ENCODE data around the gene EXOC4. TPM values are rescaled to one million over a fixed set of nuclear protein-coding genes. Genes with fewer than 3 reads are reported as not detected.

EXOC4 gene
- total and polyA plus RNA-seq, 2 of the 8 experiments (the other 6 are each of a cell fraction or from before 2014, with no cell fraction given), result 27.0 to 67.3 TPM

DNA sequence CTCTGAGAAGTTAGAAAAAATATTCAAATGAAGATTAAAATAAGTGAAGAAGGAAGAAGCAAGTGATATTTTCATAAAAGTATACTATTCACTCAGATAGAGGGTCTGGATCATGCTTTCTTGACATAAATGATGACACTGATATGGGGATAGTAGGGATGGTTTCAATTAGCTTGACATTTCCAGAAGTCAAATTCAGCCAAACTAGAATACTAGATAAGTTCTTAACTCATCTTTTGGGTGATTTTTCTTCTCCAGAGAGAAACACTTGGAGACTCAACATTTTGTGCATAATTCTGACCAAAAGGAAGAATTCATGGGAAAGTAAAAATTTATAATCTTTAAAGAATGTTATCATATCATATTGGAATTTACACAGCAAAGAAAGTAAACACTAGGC, 722.3 kb downstream of the EXOC4 start:
- POLR2A ChIA-PET (ENCODE audit: partially characterized antibody), result no interaction called here
- Histone ChIP-seq H3K4me3 (ENCODE audit: extremely low read depth in 1 of 4, insufficient read depth in 2 of 4, low read depth in 3 of 4, low read length in 4 of 4) (no peak overlapping the region), H3K27ac (ENCODE audit: low read depth, low read length) (no peak overlapping the region), H3K79me2 (ENCODE audit: control insufficient read depth in 1 of 2, insufficient read depth in 2 of 2, low read length in 2 of 2) (no peaks in the 10 kb centered on the region), H3K9me3 (ENCODE audit: insufficient read depth in 2 of 2, low read depth in 1 of 2, low read length in 1 of 2) (no peaks in the 10 kb centered on the region), H2AK5ac (ENCODE audit: low read depth, low read length) (no peak overlapping the region), H4K91ac (replicated peaks; ENCODE audit: insufficient read length, low read length) (no peak overlapping the region), H3K23me2 (ENCODE audit: low read depth, low read length) (no peaks in the 10 kb centered on the region; the same call in 1 of the 2 replicates), H2BK20ac (ENCODE audit: low read length) (no peak overlapping the region), H2AFZ (ENCODE audit: low read length) (no peak overlapping the region), H4K20me1 (replicated peaks in 1 of 2; ENCODE audit: control insufficient read depth in 1 of 2, insufficient read depth in 2 of 2, low read length in 2 of 2) (no peaks in the 10 kb centered on the region), H3K9ac (replicated peaks in 1 of 4; ENCODE audit: extremely low read depth in 1 of 4, low read depth in 3 of 4, low read length in 3 of 4) (no peak overlapping the region), H2BK12ac (ENCODE audit: low read depth, low read length) (no peak overlapping the region), H4K5ac (ENCODE audit: insufficient read length, low read depth, low read length) (no peak overlapping the region), H3K4me2 (ENCODE audit: insufficient read depth in 1 of 2, low read depth in 2 of 2, low read length in 2 of 2) (no peak overlapping the region), H3K23ac (ENCODE audit: insufficient read length) (no peak overlapping the region), H3K36me3 (ENCODE audit: control insufficient read depth in 2 of 4, insufficient read depth in 4 of 4, low read length in 3 of 4) (no peaks in the 10 kb centered on the region), H3K79me1 (ENCODE audit: low read depth, low read length) (no peaks in the 10 kb centered on the region), H2BK5ac (ENCODE audit: low read depth, low read length) (no peak overlapping the region), H3K18ac (ENCODE audit: extremely low read depth, low read length) (no peak overlapping the region), H3K27me3 (replicated peaks in 1 of 4; ENCODE audit: control insufficient read depth in 3 of 4, extremely low read depth in 1 of 4, insufficient read depth in 3 of 4, low read length in 3 of 4) (no peaks in the 10 kb centered on the region), H3K56ac (replicated peaks; ENCODE audit: insufficient read length, low read depth, low read length) (no peak overlapping the region), H2BK120ac (replicated peaks; ENCODE audit: low read depth, low read length) (no peak overlapping the region), H4K8ac (ENCODE audit: extremely low read depth, insufficient read depth, low read length) (no peak overlapping the region), H3K4ac (replicated peaks; ENCODE audit: insufficient read length, low read depth, low read length) (no peak overlapping the region), H3K4me1 (replicated peaks in 1 of 4; ENCODE audit: control insufficient read depth in 3 of 4, insufficient read depth in 4 of 4, low read length in 3 of 4) (peaks cover 0 to 8% (median 4%) of the 10 kb centered on the region in 4 experiments; a peak in 4 of 7 replicates), H2BK15ac (ENCODE audit: low read length) (no peak overlapping the region), H3K14ac (ENCODE audit: insufficient read length) (no peak overlapping the region)
- no peak for DNase-seq (ENCODE audit: low read depth in 1 of 2, low spot score in 2 of 2)
- FAIRE-seq, result no peak
- CTCF ChIA-PET (ENCODE audit: partially characterized antibody), result interaction anchor here (1.1 kb wide), 1 partner anchor 10 kb away, joined by 3 read pairs; no protein-coding TSS in a partner anchor
- TF ChIP-seq SIRT6 (IDR thresholded peaks at IDR 0.05; ENCODE audit: low read length) (no peak), EP300 (IDR thresholded peaks at IDR 0.05; ENCODE audit: borderline replicate concordance in 1 of 2, low read depth in 2 of 2, low read length in 2 of 2) (no peak), SP1 (IDR thresholded peaks at IDR 0.05; ENCODE audit: low read depth, low read length) (no peak), SRF (IDR thresholded peaks at IDR 0.05; ENCODE audit: low read depth, low read length) (no peak), TEAD4 (IDR thresholded peaks at IDR 0.05; ENCODE audit: low read depth, low read length) (no peak), CBX5 (IDR thresholded peaks at IDR 0.05; ENCODE audit: low read depth, low read length) (no peak), GTF2F1 (IDR thresholded peaks at IDR 0.05; ENCODE audit: borderline replicate concordance, low read depth, low read length) (no peak), FOSL1 (IDR thresholded peaks at IDR 0.05; ENCODE audit: insufficient read depth, low read depth, low read length) (no peak), KDM1A (IDR thresholded peaks at IDR 0.05; ENCODE audit: borderline replicate concordance, low read length) (no peak), RBBP5 (IDR thresholded peaks at IDR 0.05; ENCODE audit: borderline replicate concordance, low read depth, low read length) (no peak), CEBPB (IDR thresholded peaks at IDR 0.05; ENCODE audit: low read depth, low read length) (no peak), MAFK (IDR thresholded peaks at IDR 0.05; ENCODE audit: low read depth, low read length) (no peak), E2F6 (IDR thresholded peaks at IDR 0.05) (no peak), JUND (IDR thresholded peaks at IDR 0.05; ENCODE audit: low read length) (no peak)
- TF ChIP-seq, protein P1, sequence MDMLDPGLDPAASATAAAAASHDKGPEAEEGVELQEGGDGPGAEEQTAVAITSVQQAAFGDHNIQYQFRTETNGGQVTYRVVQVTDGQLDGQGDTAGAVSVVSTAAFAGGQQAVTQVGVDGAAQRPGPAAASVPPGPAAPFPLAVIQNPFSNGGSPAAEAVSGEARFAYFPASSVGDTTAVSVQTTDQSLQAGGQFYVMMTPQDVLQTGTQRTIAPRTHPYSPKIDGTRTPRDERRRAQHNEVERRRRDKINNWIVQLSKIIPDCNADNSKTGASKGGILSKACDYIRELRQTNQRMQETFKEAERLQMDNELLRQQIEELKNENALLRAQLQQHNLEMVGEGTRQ (IDR thresholded peaks at IDR 0.05; ENCODE audit: low read length), result no peak
